Measurements from ENCODE around the gene GFAP. TPM values are rescaled to one million over a fixed set of nuclear protein-coding genes. Genes with fewer than 3 reads are reported as not detected.

The GFAP gene
- total and polyA plus RNA-seq, 7 experiments from 2014 or later: 0.16 TPM; not detected in 6

GRCh38 chr17:44911133-44912001, 3.9 kb downstream of the GFAP start:
- H3K36me3 Mint-ChIP-seq: no peaks in the 10 kb centered on the region
- DNase-seq (peak in 8 of 9 donors; percentile 22 to 50 (median 37)), ATAC-seq (peak; percentile 83)
- intact Hi-C loops (cut with micrococcal nuclease): loop anchor here in 1 of 2 donors (1.0 kb wide), 1 partner anchor 111 kb away; no protein-coding TSS in a partner anchor
- Histone ChIP-seq H3K27ac (ENCODE audit: low read depth, low read length) (no peak overlapping the region), H3K9me3 (ENCODE audit: control insufficient read depth in 2 of 3, low read length in 3 of 3) (no peaks in the 10 kb centered on the region), H3K4me3 (ENCODE audit: low read length) (peak overlapping the region; percentile 24), H3K4me1 (ENCODE audit: control insufficient read depth in 2 of 2, insufficient read depth in 2 of 2, low read length in 2 of 2) (peaks cover 0 to 5% of the 10 kb centered on the region in 2 donors), H3K36me3 (ENCODE audit: control insufficient read depth in 2 of 3, insufficient read depth in 3 of 3, low read length in 3 of 3) (no peaks in the 10 kb centered on the region), H3K27me3 (ENCODE audit: control insufficient read depth in 2 of 2, insufficient read depth in 2 of 2, low read length in 2 of 2) (no peaks in the 10 kb centered on the region)
- ChIA-PET POLR2A (interaction anchor here (0.6 kb wide), 2 partner anchors 47 to 250 kb away, joined by 3 read pairs; partner anchors contain the start of gene HEXIM2), CTCF (interaction anchor here (0.6 to 1.4 kb wide), 4 partner anchors 12 to 224 kb away, joined by 3 to 4 read pairs (median 3); partner anchors contain the start of gene ACBD4)
- H3K27me3 Mint-ChIP-seq: peaks cover 13 to 39% (median 19%) of the 10 kb centered on the region in 5 donors
- peak overlapping the region in 1 of 9 donors; percentile 65 for H3K27ac Mint-ChIP-seq
- peaks cover 6 to 16% (median 10%) of the 10 kb centered on the region in 7 donors for H3K4me1 Mint-ChIP-seq
- H3K4me3 Mint-ChIP-seq: peak overlapping the region; percentile 17 to 72 (median 58)
- peaks cover 0 to 1% (median 0%) of the 10 kb centered on the region in 11 donors for H3K9me3 Mint-ChIP-seq

GRCh38 chr17:44910231-44911106, 4.8 kb downstream of the GFAP start:
- H3K9me3 ChIP-seq (ENCODE audit: control insufficient read depth in 2 of 3, low read length in 3 of 3): no peaks in the 10 kb centered on the region
- Mint-ChIP-seq H3K27ac (peak overlapping the region in 1 of 9 donors; percentile 65), H3K4me1 (peaks cover 6 to 16% (median 10%) of the 10 kb centered on the region in 7 donors), H3K9me3 (peaks cover 0 to 1% (median 0%) of the 10 kb centered on the region in 11 donors), H3K36me3 (no peaks in the 10 kb centered on the region), H3K27me3 (peaks cover 13 to 36% (median 20%) of the 10 kb centered on the region in 5 donors), H3K4me3 (peak overlapping the region in 9 of 10 donors; percentile 44 to 72 (median 60))
- ChIA-PET CTCF (interaction anchor here (0.6 to 0.7 kb wide), 2 partner anchors 13 to 111 kb away, joined by 3 read pairs; no protein-coding TSS in a partner anchor), POLR2A (interaction anchor here (0.6 to 0.8 kb wide), 3 partner anchors 11 to 251 kb away, joined by 3 read pairs; partner anchors contain the start of genes EFTUD2 and HEXIM2)
- ATAC-seq (no peak), DNase-seq (no peak)
- intact Hi-C loops (cut with micrococcal nuclease): loop anchor here in 1 of 2 donors (1.0 kb wide), 1 partner anchor 112 kb away; no protein-coding TSS in a partner anchor
- no peak overlapping the region for H3K27ac ChIP-seq (ENCODE audit: low read depth, low read length)
- peaks cover 0 to 5% of the 10 kb centered on the region in 2 donors for H3K4me1 ChIP-seq (ENCODE audit: control insufficient read depth in 2 of 2, insufficient read depth in 2 of 2, low read length in 2 of 2)
- H3K4me3 ChIP-seq (ENCODE audit: low read length): no peak overlapping the region
- H3K36me3 ChIP-seq (ENCODE audit: control insufficient read depth in 2 of 3, insufficient read depth in 3 of 3, low read length in 3 of 3): no peaks in the 10 kb centered on the region
- H3K27me3 ChIP-seq (ENCODE audit: control insufficient read depth in 2 of 2, insufficient read depth in 2 of 2, low read length in 2 of 2): no peaks in the 10 kb centered on the region

- Histone ChIP-seq H3K36me3 (ENCODE audit: control insufficient read depth in 2 of 3, insufficient read depth in 3 of 3, low read length in 3 of 3) (no peaks in the 10 kb centered on the region), H3K27me3 (ENCODE audit: control insufficient read depth in 2 of 2, insufficient read depth in 2 of 2, low read length in 2 of 2) (no peaks in the 10 kb centered on the region), H3K9me3 (ENCODE audit: control insufficient read depth in 2 of 3, low read length in 3 of 3) (no peaks in the 10 kb centered on the region), H3K4me1 (ENCODE audit: control insufficient read depth in 2 of 2, insufficient read depth in 2 of 2, low read length in 2 of 2) (peaks cover 0 to 5% of the 10 kb centered on the region in 2 donors), H3K27ac (ENCODE audit: low read depth, low read length) (no peak overlapping the region), H3K4me3 (ENCODE audit: low read length) (no peak overlapping the region)
- intact Hi-C loops (cut with micrococcal nuclease): no loop called here
- ChIA-PET POLR2A (interaction anchor here (0.8 kb wide), 1 partner anchor 10 kb away, joined by 3 read pairs; the partner anchor contains the start of gene EFTUD2), CTCF (interaction anchor here (1.2 kb wide), 1 partner anchor 190 kb away, joined by 5 read pairs; no protein-coding TSS in a partner anchor)
- no peak for ATAC-seq
- Mint-ChIP-seq H3K36me3 (no peaks in the 10 kb centered on the region), H3K27me3 (peaks cover 13 to 36% (median 26%) of the 10 kb centered on the region in 5 donors), H3K27ac (no peak overlapping the region), H3K9me3 (peaks cover 0 to 1% (median 0%) of the 10 kb centered on the region in 11 donors), H3K4me1 (peaks cover 6 to 19% (median 10%) of the 10 kb centered on the region in 7 donors), H3K4me3 (peak overlapping the region in 1 of 10 donors; percentile 24)
- DNase-seq: no peak
These were observed 5.6 kb downstream of the GFAP start for GRCh38 chr17:44909681-44910144.

- H3K27me3 ChIP-seq (ENCODE audit: control insufficient read depth in 2 of 2, insufficient read depth in 2 of 2, low read length in 2 of 2): no peaks in the 10 kb centered on the region
- H3K4me1 ChIP-seq (ENCODE audit: control insufficient read depth in 2 of 2, insufficient read depth in 2 of 2, low read length in 2 of 2): peaks cover 0 to 5% of the 10 kb centered on the region in 2 donors
- H3K36me3 ChIP-seq (ENCODE audit: control insufficient read depth in 2 of 3, insufficient read depth in 3 of 3, low read length in 3 of 3): no peaks in the 10 kb centered on the region
- ChIA-PET CTCF (interaction anchor here (1.2 kb wide), 1 partner anchor 190 kb away, joined by 5 read pairs; no protein-coding TSS in a partner anchor), POLR2A (no interaction called here)
- H3K4me3 ChIP-seq (ENCODE audit: low read length): no peak overlapping the region
- no peak for ATAC-seq
- no peaks in the 10 kb centered on the region for H3K36me3 Mint-ChIP-seq
- H3K9me3 ChIP-seq (ENCODE audit: control insufficient read depth in 2 of 3, low read length in 3 of 3): no peaks in the 10 kb centered on the region
- no peak overlapping the region for H3K4me3 Mint-ChIP-seq
- no peak overlapping the region for H3K27ac ChIP-seq (ENCODE audit: low read depth, low read length)
- H3K27me3 Mint-ChIP-seq: peaks cover 13 to 28% (median 25%) of the 10 kb centered on the region in 5 donors
- H3K4me1 Mint-ChIP-seq: peaks cover 6 to 19% (median 10%) of the 10 kb centered on the region in 7 donors
- no peak for DNase-seq
- H3K9me3 Mint-ChIP-seq: peaks cover 0 to 1% (median 0%) of the 10 kb centered on the region in 11 donors
- intact Hi-C loops (cut with micrococcal nuclease): no loop called here
- no peak overlapping the region for H3K27ac Mint-ChIP-seq
These were observed 6.5 kb downstream of the GFAP start for GRCh38 chr17:44908761-44909326.

- peaks cover 0 to 17% (median 9%) of the 10 kb centered on the region in 7 donors for H3K4me1 Mint-ChIP-seq
- H3K4me3 ChIP-seq (ENCODE audit: low read length): no peak overlapping the region
- peaks cover 0 to 5% of the 10 kb centered on the region in 2 donors for H3K4me1 ChIP-seq (ENCODE audit: control insufficient read depth in 2 of 2, insufficient read depth in 2 of 2, low read length in 2 of 2)
- no peaks in the 10 kb centered on the region for H3K9me3 ChIP-seq (ENCODE audit: control insufficient read depth in 2 of 3, low read length in 3 of 3)
- H3K36me3 Mint-ChIP-seq: no peaks in the 10 kb centered on the region
- CTCF ChIA-PET: no interaction called here
- H3K36me3 ChIP-seq (ENCODE audit: control insufficient read depth in 2 of 3, insufficient read depth in 3 of 3, low read length in 3 of 3): no peaks in the 10 kb centered on the region
- H3K27ac Mint-ChIP-seq: no peak overlapping the region
- POLR2A ChIA-PET: no interaction called here
- no peaks in the 10 kb centered on the region for H3K27me3 ChIP-seq (ENCODE audit: control insufficient read depth in 2 of 2, insufficient read depth in 2 of 2, low read length in 2 of 2)
- H3K9me3 Mint-ChIP-seq: peaks cover 0 to 1% (median 0%) of the 10 kb centered on the region in 11 donors
- H3K4me3 Mint-ChIP-seq: no peak overlapping the region
- DNase-seq: no peak
- H3K27me3 Mint-ChIP-seq: peaks cover 6 to 21% (median 18%) of the 10 kb centered on the region in 5 donors
- intact Hi-C loops (cut with micrococcal nuclease): no loop called here
- ATAC-seq: no peak
- no peak overlapping the region for H3K27ac ChIP-seq (ENCODE audit: low read depth, low read length)
These were observed 7.4 kb downstream of the GFAP start for GRCh38 chr17:44907729-44908470.

All from naive thymus-derived CD4-positive, alpha-beta T cell (primary cell).